Small intestine (tissue), 7 donors: Measurements from ENCODE around the gene ITGB1BP1. TPM values are rescaled to one million over a fixed set of nuclear protein-coding genes. Genes with fewer than 3 reads are reported as not detected.

Experiments used
- DNase-seq, 2 donors: peaks; one replicate each; pipeline versions ENCODE4 v3.0.0 to v3.0.0-alpha.2; 2013
- FAIRE-seq: peaks from 2 replicates; lab custom pipeline; 2012; peaks lifted over from hg19 to GRCh38; lab: Jason Lieb, UNC
- H3K27ac ChIP-seq, 3 donors: one replicate each; pipeline ENCODE4 v1.5.1; 2013; ENCODE audit warnings: low read length in 2 of 3, mild to moderate bottlenecking in 2 of 3, control low read depth in 1 of 3, inconsistent platforms in 1 of 3, low read depth in 1 of 3, moderate library complexity in 1 of 3
- H3K27me3 ChIP-seq, 3 donors: one replicate each; pipeline ENCODE4 v1.6.1; 2013; ENCODE audit warnings: low read length in 3 of 3, inconsistent platforms in 1 of 3; ENCODE audit not compliant: control insufficient read depth in 3 of 3, insufficient read depth in 3 of 3
- H3K36me3 ChIP-seq, 3 donors: one replicate each; pipeline ENCODE4 v1.6.1; 2013; ENCODE audit warnings: low read length in 3 of 3, inconsistent platforms in 1 of 3, low read depth in 1 of 3, mild to moderate bottlenecking in 1 of 3, moderate library complexity in 1 of 3; ENCODE audit not compliant: control insufficient read depth in 3 of 3, insufficient read depth in 2 of 3
- H3K4me1 ChIP-seq, 3 donors: one replicate each; pipeline ENCODE4 v1.6.1; 2013; ENCODE audit warnings: low read length in 2 of 3, inconsistent platforms in 1 of 3, low read depth in 1 of 3, mild to moderate bottlenecking in 1 of 3, moderate library complexity in 1 of 3; ENCODE audit not compliant: control insufficient read depth in 3 of 3, insufficient read depth in 2 of 3
- H3K4me3 ChIP-seq, 3 donors: one replicate each; pipeline ENCODE4 v1.5.1; 2013; ENCODE audit warnings: low read length in 3 of 3, control low read depth in 1 of 3, inconsistent platforms in 1 of 3, low read depth in 1 of 3, mild to moderate bottlenecking in 1 of 3, moderate library complexity in 1 of 3
- H3K9me3 ChIP-seq, 2 donors: one replicate each; pipeline ENCODE4 v1.6.1; 2013; ENCODE audit warnings: low read depth in 1 of 2, low read length in 1 of 2; ENCODE audit not compliant: control insufficient read depth in 2 of 2, insufficient read depth in 1 of 2
- WGBS, 3 donors: extraction: QIAGEN DNeasy Blood & Tissue Kit; methylation state at CpG; one replicate each; pipeline ENCODE4 v1.1.7; 2013; 5-methylcytosine and 5-hydroxymethylcytosine counted together
- polyA plus RNA-seq, 4 donors: library from polyadenylated mRNA; stranded (reverse) in 3 of 4; unstranded in 1 of 4; fragments of 200-250 nt in 3 of 4; fragments of 120-200 nt in 1 of 4; gene quantifications; one replicate each; pipeline versions ENCODE4 v1.2.1 to v1.2.3, GENCODE V29; 2013
- donor health status: healthy with polysubstance abuse.
- donor health status: control.
- donor health status: control.
- donor health status: Bipolar disorder and iron deficiency.
- donor health status: healthy.

The ITGB1BP1 gene
- polyA plus RNA-seq, 4 donors = 30.6 to 50.8 (median 35.2) TPM

DNA sequence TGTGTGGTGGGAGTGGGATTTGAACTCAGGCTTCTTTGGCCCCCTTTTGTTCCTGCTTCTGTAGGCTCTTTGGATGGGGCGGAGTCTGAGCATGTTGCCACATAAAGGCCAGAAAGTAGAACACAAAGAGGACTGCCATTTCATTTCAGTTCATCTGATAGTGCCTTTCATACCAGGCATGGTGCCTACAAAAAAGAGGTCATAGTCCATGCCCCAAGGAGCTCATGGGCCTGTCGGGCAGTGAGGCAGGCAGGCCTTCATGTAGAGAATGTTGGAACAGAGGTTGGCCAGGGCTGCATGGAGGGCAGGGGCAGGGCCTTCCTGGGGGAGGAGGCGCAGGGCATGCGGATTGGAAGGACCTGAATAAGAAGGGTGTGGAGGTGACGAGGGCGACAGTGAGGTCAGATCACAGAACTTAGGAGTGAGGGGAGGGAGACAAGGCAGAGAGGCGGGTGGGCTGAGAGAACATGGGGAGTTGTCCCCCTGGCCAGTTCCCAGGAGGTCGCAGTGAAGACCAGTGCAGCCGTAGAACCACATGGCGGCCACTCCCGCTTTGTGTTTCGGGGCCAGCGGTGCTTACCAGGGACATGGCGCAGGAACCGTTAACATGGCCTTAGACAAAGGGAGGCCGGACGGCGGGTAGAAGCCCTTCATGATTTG lies 49.1 kb downstream of the ITGB1BP1 start:
- 92 to 94% (median 93%) methylated on average over 18 of the region's 18 CpGs for WGBS, 3 donors
- H3K27me3 ChIP-seq = no peaks in the 10 kb centered on the region
- H3K36me3 ChIP-seq = peaks cover 0 to 82% (median 14%) of the 10 kb centered on the region in 3 donors
- FAIRE-seq (no peak), DNase-seq (peak in 1 of 2 donors; percentile 18)
- H3K4me3 ChIP-seq = no peak overlapping the region
- H3K9me3 ChIP-seq = no peaks in the 10 kb centered on the region
- no peak overlapping the region for H3K27ac ChIP-seq
- H3K4me1 ChIP-seq = no peaks in the 10 kb centered on the region

DNA sequence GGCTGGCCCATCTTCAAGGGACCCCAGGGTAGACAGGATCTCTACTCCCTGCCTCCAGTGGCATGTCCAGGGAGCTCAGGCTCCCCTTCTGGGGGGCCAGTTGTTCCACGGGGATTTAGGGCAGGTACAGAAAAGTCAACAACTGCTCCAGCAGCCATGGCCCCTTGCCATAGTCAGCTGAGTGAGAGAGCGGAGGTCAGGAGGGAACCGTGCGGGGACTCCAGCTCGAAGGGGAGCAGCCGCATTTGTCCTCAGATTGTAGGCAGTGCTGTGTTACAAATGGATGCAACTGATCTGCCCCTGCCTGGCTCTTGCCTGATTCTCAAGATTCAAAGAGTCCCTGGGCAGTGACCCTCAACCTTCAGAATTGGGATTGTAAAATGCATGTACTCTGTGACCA lies 49.9 kb downstream of the ITGB1BP1 start:
- no peaks in the 10 kb centered on the region for H3K9me3 ChIP-seq
- FAIRE-seq = no peak
- peaks cover 0 to 79% (median 14%) of the 10 kb centered on the region in 3 donors for H3K36me3 ChIP-seq
- H3K27me3 ChIP-seq = no peaks in the 10 kb centered on the region
- H3K4me1 ChIP-seq = no peaks in the 10 kb centered on the region
- no peak overlapping the region for H3K4me3 ChIP-seq
- H3K27ac ChIP-seq = no peak overlapping the region
- DNase-seq = no peak
- 90 to 92% (median 90%) methylated on average over 6 of the region's 6 CpGs for WGBS, 3 donors

DNA sequence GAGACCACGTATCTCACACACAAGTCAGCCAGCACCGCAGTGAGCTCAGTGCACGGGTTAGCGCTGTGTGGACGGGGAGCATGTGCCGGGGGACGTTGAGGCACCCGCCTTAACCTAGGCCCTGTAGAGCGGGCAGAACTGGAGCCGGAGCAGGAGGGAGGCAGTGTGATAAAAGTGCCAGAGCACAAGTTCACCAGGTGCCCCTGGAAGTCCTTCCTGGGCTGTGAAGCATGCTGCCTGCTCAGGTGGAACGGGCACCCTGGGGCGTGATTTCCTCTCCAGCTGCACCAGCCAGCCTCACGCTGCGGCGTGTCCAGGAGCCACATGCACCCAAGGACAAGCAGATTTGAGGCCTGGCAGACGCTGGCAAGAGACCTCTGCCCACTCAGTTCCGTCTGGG lies 50.3 kb downstream of the ITGB1BP1 start:
- Histone ChIP-seq H3K36me3 (peaks cover 2 to 77% (median 12%) of the 10 kb centered on the region in 3 donors), H3K27me3 (no peaks in the 10 kb centered on the region), H3K9me3 (no peaks in the 10 kb centered on the region), H3K4me1 (no peaks in the 10 kb centered on the region), H3K4me3 (no peak overlapping the region), H3K27ac (no peak overlapping the region)
- 92% methylated on average over 17 of the region's 17 CpGs for WGBS, 3 donors
- FAIRE-seq = no peak
- no peak for DNase-seq

DNA sequence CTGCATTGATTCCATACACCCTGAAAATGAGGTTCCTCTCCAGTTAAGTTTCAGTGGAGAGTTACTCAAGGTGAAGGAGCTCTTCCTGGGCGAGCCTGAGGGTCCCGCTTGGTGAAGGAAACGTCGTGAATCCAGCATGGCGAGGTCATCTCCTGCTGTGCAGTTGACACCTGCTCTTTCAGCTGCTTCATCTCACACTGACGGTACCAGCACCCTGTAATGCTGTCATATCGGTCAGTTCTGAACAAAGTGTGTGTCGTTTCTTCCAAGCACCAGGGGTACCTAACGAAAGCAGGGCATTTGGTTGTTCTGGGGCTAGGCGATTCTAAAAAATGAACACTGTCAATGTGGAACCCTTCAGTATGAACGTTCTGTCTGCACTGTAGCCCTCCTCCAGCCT lies 52.6 kb downstream of the ITGB1BP1 start:
- DNase-seq (no peak), FAIRE-seq (no peak)
- Histone ChIP-seq H3K4me1 (no peaks in the 10 kb centered on the region), H3K36me3 (peaks cover 2 to 79% (median 11%) of the 10 kb centered on the region in 3 donors), H3K9me3 (no peaks in the 10 kb centered on the region), H3K4me3 (no peak overlapping the region), H3K27ac (no peak overlapping the region), H3K27me3 (no peaks in the 10 kb centered on the region)
- 90 to 94% (median 93%) methylated on average over 11 of the region's 11 CpGs for WGBS, 3 donors

DNA sequence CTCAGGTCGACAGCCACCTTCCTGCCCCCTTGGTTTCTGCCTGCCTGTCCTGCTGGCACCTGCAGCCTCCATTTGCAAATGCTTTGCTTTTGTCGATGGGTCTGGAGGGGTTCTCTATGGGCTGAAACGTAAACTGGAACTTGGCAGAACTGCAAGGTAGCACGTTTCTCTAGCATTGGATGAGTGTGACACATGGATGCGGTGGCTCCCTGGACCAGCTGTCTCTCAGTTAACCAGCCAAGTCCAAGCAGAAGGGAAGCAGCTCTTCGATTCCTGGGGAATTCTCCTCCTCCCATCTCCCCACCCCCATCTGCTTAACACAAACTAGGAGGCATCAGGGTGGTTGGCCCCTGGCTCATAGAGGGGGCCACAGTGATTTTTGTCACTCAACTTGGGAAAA lies 57.3 kb downstream of the ITGB1BP1 start:
- no peaks in the 10 kb centered on the region for H3K4me1 ChIP-seq
- H3K27me3 ChIP-seq = no peaks in the 10 kb centered on the region
- no peak for FAIRE-seq
- H3K4me3 ChIP-seq = no peak overlapping the region
- no peaks in the 10 kb centered on the region for H3K9me3 ChIP-seq
- no peak overlapping the region for H3K27ac ChIP-seq
- no peak for DNase-seq
- WGBS, 3 donors = 79 to 89% (median 84%) methylated on average over 6 of the region's 6 CpGs
- peaks cover 2 to 60% (median 5%) of the 10 kb centered on the region in 3 donors for H3K36me3 ChIP-seq

DNA sequence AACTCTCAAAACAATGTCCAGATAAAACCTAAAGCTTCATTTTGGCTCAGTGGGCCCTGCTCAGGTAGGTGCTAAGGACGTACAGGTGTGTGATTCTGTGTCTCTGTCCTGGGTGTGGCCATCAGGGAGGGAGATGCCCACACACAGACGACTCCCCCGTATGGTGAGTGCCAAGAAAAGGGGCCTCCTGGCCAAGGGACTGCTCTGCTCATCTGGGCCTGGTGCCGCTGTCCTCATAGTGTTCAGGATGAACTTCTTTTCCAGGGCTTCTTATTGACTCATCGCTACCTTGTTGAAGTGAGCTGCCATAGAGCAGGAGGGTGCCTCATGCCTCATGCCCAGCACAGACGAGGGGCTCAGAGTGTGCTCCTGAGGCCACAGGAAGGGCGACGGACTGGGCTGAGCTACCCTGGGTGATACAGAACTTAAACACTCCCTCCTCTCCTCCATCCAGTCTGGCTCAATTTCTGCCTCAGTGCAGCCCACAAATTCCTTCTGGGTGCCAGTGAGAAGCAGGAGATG lies 57.8 kb downstream of the ITGB1BP1 start:
- Histone ChIP-seq H3K4me3 (no peak overlapping the region), H3K27me3 (no peaks in the 10 kb centered on the region), H3K27ac (no peak overlapping the region), H3K36me3 (peaks cover 2 to 55% (median 5%) of the 10 kb centered on the region in 3 donors), H3K4me1 (no peaks in the 10 kb centered on the region), H3K9me3 (no peaks in the 10 kb centered on the region)
- FAIRE-seq = no peak
- 85 to 90% (median 87%) methylated on average over 8 of the region's 8 CpGs for WGBS, 3 donors
- DNase-seq = no peak

DNA sequence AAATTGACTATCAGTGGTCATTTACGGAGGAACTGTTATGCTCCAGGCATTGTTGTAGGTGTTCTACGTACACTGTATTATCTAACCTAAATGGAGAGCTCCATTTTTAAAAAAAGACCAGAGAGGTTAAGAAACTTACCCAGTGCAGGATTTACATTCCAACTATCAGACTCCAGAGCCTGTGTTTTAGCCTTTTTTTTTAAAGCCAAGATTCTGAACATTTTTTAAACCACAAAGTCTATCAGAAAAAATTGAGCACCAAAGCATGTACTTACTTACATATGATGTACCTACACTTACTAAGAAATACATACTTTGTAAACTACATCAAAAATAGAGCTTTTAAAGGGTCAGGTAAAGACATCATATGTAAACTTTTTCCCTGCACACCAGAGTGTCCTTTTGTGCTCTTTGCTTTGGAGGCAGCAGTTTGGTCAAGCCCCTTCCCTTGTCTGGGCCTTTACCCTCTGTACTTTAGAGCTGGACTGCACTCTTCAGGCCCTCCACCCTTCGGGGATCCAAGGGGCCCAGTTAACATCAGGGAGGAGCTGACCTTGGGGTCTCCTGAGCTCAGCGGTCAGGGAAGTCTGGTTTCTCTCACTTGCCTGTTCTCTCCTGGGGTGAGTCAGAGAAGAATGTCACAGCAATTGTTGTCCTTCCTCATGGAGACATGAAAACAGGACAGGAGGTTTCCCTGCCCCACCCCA lies 58.4 kb downstream of the ITGB1BP1 start:
- FAIRE-seq (no peak), DNase-seq (no peak)
- Histone ChIP-seq H3K27ac (no peak overlapping the region), H3K4me1 (no peaks in the 10 kb centered on the region), H3K27me3 (no peaks in the 10 kb centered on the region), H3K9me3 (no peaks in the 10 kb centered on the region), H3K4me3 (no peak overlapping the region), H3K36me3 (peaks cover 2 to 54% (median 4%) of the 10 kb centered on the region in 3 donors)
- WGBS, 3 donors = 71 to 88% (median 80%) methylated on average over 4 of the region's 4 CpGs

DNA sequence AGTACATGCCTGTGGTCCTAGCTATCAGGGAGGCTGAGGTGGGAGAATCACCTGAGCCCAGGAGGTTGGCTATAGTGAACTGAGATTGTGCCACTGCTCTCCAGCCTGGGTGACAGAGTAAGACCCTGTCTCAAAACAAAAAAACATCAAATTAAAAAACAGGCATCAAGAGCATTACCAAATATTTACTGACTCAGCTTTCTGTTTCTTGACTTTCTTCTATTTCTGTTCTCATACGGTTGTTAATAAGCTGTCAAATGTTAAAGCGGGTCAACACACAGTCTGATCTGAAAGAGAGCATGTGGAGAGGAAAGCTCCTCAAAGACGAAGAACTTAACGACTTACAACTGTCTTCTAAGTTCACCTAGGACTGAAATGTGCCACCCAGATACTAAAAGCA lies 59.0 kb downstream of the ITGB1BP1 start:
- Histone ChIP-seq H3K27ac (no peak overlapping the region), H3K27me3 (no peaks in the 10 kb centered on the region), H3K9me3 (no peaks in the 10 kb centered on the region), H3K4me3 (no peak overlapping the region), H3K4me1 (no peaks in the 10 kb centered on the region), H3K36me3 (peaks cover 2 to 50% (median 4%) of the 10 kb centered on the region in 3 donors)
- WGBS, 3 donors = 85 to 89% (median 87%) methylated on average over 4 of the region's 4 CpGs
- FAIRE-seq (no peak), DNase-seq (no peak)
